Psoas muscle (tissue), 8 donors: Measurements from ENCODE around the gene ARHGAP45. TPM values are rescaled to one million over a fixed set of nuclear protein-coding genes. Genes with fewer than 3 reads are reported as not detected.

ENCODE experiments used
- ATAC-seq, 4 donors: fragments of 200-7000 bp; cut with Tn5 transposase; one replicate each; pipeline ENCODE4 v1.9.1; 2020; ENCODE audit warnings: moderate library complexity in 3 of 4, mild to moderate bottlenecking in 2 of 4
- DNase-seq, 2 donors: peaks; one replicate each; pipeline ENCODE4 v3.0.0-alpha.2; 2020
- H3K27ac ChIP-seq: fragments of 200-600 bp; one replicate; pipeline ENCODE4 v1.8.0; 2022
- H3K27me3 ChIP-seq, 3 donors: fragments of 200-600 bp in 1 of 3; one replicate each; pipeline versions ENCODE4 v1.6.1 to v1.8.0; 2013 to 2022; ENCODE audit warnings: low read length in 2 of 3, mild to moderate bottlenecking in 2 of 3, moderate library complexity in 1 of 3; ENCODE audit not compliant: insufficient read depth in 3 of 3
- H3K36me3 ChIP-seq, 2 donors: fragments of 200-600 bp in 1 of 2; one replicate each; pipeline versions ENCODE4 v1.6.1 to v1.8.0; 2013 to 2022; ENCODE audit warnings: low read depth in 1 of 2, mild to moderate bottlenecking in 1 of 2, moderate library complexity in 1 of 2; ENCODE audit not compliant: insufficient read depth in 1 of 2
- H3K4me1 ChIP-seq: fragments of 200-600 bp; one replicate; pipeline ENCODE4 v1.8.0; 2022
- H3K4me3 ChIP-seq: fragments of 200-600 bp; one replicate; pipeline ENCODE4 v1.8.0; 2022; ENCODE audit warnings: mild to moderate bottlenecking
- H3K9me3 ChIP-seq: fragments of 200-600 bp; one replicate; pipeline ENCODE4 v1.8.0; 2022
- CTCF ChIP-seq: fragments of 200-600 bp; IDR thresholded peaks from one replicate; pipeline ENCODE4 v1.8.0; 2022; ENCODE audit warnings: antibody characterized with exemption
- WGBS, 3 donors: extraction: QIAGEN DNeasy Blood & Tissue Kit; methylation state at CpG; one replicate each; pipeline versions ENCODE4 v1.1.6 to v1.1.7; 2013; 5-methylcytosine and 5-hydroxymethylcytosine counted together
- intact Hi-C, 2 donors: fragments of 100-400 bp; cut with DNase I; formaldehyde crosslinking; loops; one replicate each; pipeline versions ENCODE4 v1.11.0 to v1.14.2; 2022
- polyA plus RNA-seq, 3 donors: library from polyadenylated mRNA; stranded (reverse); fragments of 200-250 nt; gene quantifications; one replicate each; pipeline ENCODE4 v1.2.3, GENCODE V29; 2013
- total RNA-seq, 4 donors: library from RNA; stranded (reverse); fragmentation: NEBNext Ultra II Directional in 2 of 4; extraction: Animal tissue kit (Norgen Biotek cat#: 25700) in 2 of 4; gene quantifications; one replicate each; pipeline versions ENCODE4 v1.2.1 to v1.2.4, GENCODE V29; 2021 to 2023
- donor health status: healthy with polysubstance abuse.
- donor health status: DM: no; HTN: no; CAD: no; lungs with moderate emphysema.
- donor health status: Bipolar disorder and iron deficiency.
- donor health status: healthy.
- donor health status: DM: yes; HTN: yes; CAD: no.
- donor health status: DM: no; HTN: no; CAD: no.
- donor health status: DM: no; HTN: no; CAD: no.
- donor health status: DM: yes; HTN: yes; CAD: no.

Gene ARHGAP45
- total and polyA plus RNA-seq, 7 donors, result 1.2 to 4.0 (median 2.0) TPM

- no peaks in the 10 kb centered on the region for H3K27me3 ChIP-seq
- 0 to 1% (median 1%) methylated on average over 15 to 19 of the region's 19 CpGs for WGBS, 3 donors
- peaks cover 0 to 41% of the 10 kb centered on the region in 2 donors for H3K36me3 ChIP-seq
- peak in 1 of 2 donors; percentile 53 for DNase-seq
- no peaks in the 10 kb centered on the region for H3K9me3 ChIP-seq
- peak in 1 of 4 donors; percentile 1 for ATAC-seq
- TF ChIP-seq CTCF, result no peak
- peak overlapping the region; percentile 78 for H3K4me3 ChIP-seq
- intact Hi-C loops, result loop anchor here (5.0 kb wide), 1 partner anchor 52 kb away; the partner anchor contains the start of gene ABCA7 (in 2 of the 2)
- H3K27ac ChIP-seq, result peak overlapping the region; percentile 73
- peaks cover 15% of the 10 kb centered on the region for H3K4me1 ChIP-seq
These were observed 27.6 kb downstream of the ARHGAP45 start for GRCh38 chr19:1094655-1094977.

DNA sequence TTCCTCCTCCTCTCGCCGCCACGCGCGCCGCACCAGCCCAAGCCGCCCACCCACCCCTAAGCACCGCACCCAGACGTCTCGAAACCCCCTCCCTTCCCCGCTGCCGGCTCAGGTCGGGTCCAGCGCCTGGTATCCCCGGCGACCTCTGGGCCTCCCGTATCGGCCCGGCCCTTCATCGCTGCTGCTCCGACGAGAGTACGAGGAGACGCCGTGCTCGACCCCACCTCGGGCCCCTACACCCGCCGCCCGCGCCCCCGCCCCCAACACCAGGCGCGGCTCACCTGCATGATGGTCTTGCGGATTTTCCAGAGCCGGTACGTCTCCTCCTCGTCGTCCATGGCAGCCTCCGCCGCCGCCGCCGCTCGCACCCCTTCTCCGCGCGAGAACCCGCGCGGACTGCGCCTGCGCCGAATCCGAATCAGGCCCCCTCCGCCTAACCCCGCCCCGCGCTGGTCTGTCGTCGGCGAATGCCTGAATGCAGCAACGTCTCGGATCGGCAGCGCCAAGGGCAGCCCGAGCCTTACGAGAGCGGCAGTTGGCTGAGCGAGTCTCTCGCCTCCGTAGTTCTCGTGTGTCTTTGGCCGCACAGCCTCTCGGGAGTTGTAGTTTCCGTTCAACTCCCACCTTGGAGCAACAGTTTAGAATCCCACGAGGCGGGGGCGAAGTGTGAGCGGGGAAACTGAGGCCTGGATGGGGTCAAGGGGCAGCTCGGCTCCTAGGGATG is 28.2 kb downstream of the ARHGAP45 start, which contains the start of gene POLR2E:
Gene POLR2E, minus strand, starts transcription at position 398 of the 724 bp plus-strand sequence. Its CDS starts 60 bp downstream, at position 338.
- WGBS, 3 donors, result 0% methylated on average over 61 to 81 of the region's 81 CpGs
- peak within 1 kb of the TSS; percentile 78 for H3K4me3 ChIP-seq
- H3K27ac ChIP-seq, result peak within 1 kb of the TSS; percentile 73
- H3K36me3 ChIP-seq, result peaks cover 0 to 36% of the 10 kb centered on the region in 2 donors
- no peaks in the 10 kb centered on the region for H3K9me3 ChIP-seq
- H3K27me3 ChIP-seq, result no peaks in the 10 kb centered on the region
- peak; percentile 98 to 100 for DNase-seq
- intact Hi-C loops, result loop anchor here (5.0 kb wide), 1 partner anchor 53 kb away; the partner anchor contains the start of gene ABCA7 (in 2 of the 2)
- peak; percentile 96 to 98 (median 97) for ATAC-seq
- no peak for TF ChIP-seq CTCF
- H3K4me1 ChIP-seq, result peaks cover 15% of the 10 kb centered on the region

- WGBS, 3 donors, result 86 to 91% (median 87%) methylated on average over 7 of the region's 7 CpGs
- TF ChIP-seq CTCF, result no peak
- peaks cover 31% of the 10 kb centered on the region for H3K4me1 ChIP-seq
- no peak overlapping the region for H3K4me3 ChIP-seq
- DNase-seq (peak in 1 of 2 donors; percentile 47), ATAC-seq (no peak)
- H3K27me3 ChIP-seq, result no peaks in the 10 kb centered on the region
- H3K27ac ChIP-seq, result peak overlapping the region; percentile 97
- H3K9me3 ChIP-seq, result no peaks in the 10 kb centered on the region
- intact Hi-C loops, result no loop called here
- H3K36me3 ChIP-seq, result peaks cover 0 to 10% of the 10 kb centered on the region in 2 donors
These were observed 30.8 kb downstream of the ARHGAP45 start for GRCh38 chr19:1097810-1098176.

DNA sequence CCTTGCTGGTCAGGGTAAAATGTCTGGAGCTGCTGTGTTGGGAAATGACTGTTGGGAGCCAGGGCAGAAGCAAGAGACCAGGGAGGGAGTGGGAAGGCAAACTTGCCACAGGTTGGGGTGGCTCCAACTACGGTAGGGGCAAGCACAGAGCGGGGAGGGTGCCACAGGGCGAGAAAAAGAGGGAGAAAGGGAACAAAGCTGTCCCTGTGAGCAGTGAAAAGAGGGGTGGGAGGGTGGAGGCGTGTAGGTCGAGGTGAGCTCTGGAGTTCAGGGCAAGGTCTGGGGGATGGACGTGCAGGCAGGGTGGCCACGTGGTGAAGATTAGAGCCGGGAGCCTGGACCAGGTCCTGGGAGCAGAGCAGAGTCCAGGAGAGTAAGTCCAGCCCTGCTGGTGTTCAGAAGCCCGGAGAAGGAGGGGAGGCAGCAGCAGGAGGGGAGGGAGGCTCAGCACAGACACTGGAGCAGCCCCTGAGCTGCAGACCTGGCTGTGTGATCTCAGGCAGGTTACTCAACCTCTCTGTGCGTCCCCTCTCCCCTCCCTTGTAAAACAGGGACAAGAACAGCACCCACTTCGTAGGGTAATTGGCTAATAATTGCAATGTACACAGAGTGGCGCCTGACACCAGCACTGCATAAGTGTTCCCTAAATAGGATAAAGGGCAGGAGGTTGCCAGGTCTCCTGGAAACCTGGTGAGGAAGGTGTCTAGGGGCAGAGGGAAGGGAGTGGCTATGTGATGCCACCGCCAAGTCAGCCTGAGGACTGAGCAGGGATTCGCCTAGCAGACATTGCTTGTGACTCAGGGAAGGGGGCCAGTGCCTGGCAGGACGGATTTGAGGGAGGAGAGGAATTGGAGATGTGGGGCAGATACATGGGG is 31.4 kb downstream of the ARHGAP45 start:
- ATAC-seq (no peak), DNase-seq (no peak)
- H3K4me1 ChIP-seq, result peaks cover 37% of the 10 kb centered on the region
- H3K9me3 ChIP-seq, result no peaks in the 10 kb centered on the region
- H3K27me3 ChIP-seq, result no peaks in the 10 kb centered on the region
- no peak overlapping the region for H3K4me3 ChIP-seq
- intact Hi-C loops, result no loop called here
- no peak for TF ChIP-seq CTCF
- H3K27ac ChIP-seq, result peak overlapping the region; percentile 97
- peaks cover 0 to 5% of the 10 kb centered on the region in 2 donors for H3K36me3 ChIP-seq
- 60 to 74% (median 60%) methylated on average over 15 of the region's 15 CpGs for WGBS, 3 donors
